ENCODE data around the gene SNX21.
"Not testable (repeated sequence)": the region's sequence is repeated elsewhere in the genome, so short reads cannot be mapped to it uniquely, and the experiment has no call there.

The SNX21 gene

GRCh38 chr20:45823949-45824835 is 9.4 kb upstream of the SNX21 start:
- peak; percentile 27 for DNase-seq (ENCODE audit: low read depth)

- no peak for DNase-seq (ENCODE audit: low read depth)
Measured at GRCh38 chr20:45826381-45827019, 7.1 kb upstream of the SNX21 start.

GRCh38 chr20:45827030-45827652 is 6.5 kb upstream of the SNX21 start, which contains the start of gene TNNC2:
Gene TNNC2, minus strand, starts transcription at chr20:45827312. Its CDS starts 64 bp downstream, at chr20:45827248.
- DNase-seq (ENCODE audit: low read depth): no peak

GRCh38 chr20:45827712-45828111 is 5.9 kb upstream of the SNX21 start:
- no peak for DNase-seq (ENCODE audit: low read depth)

- no peak for DNase-seq (ENCODE audit: low read depth)
Measured at GRCh38 chr20:45828589-45828988, 5.0 kb upstream of the SNX21 start.

- DNase-seq (ENCODE audit: low read depth): not testable (repeated sequence)
Measured at GRCh38 chr20:45829673-45830106, 3.9 kb upstream of the SNX21 start.

- no peak for DNase-seq (ENCODE audit: low read depth)
Measured at GRCh38 chr20:45832619-45833018, 980 bp upstream of the SNX21 start.

- DNase-seq (ENCODE audit: low read depth): no peak
Measured at GRCh38 chr20:45833883-45834796, 541 bp downstream of the SNX21 start.

GRCh38 chr20:45834797-45835161 is 1.2 kb downstream of the SNX21 start:
- no peak for DNase-seq (ENCODE audit: low read depth)

GRCh38 chr20:45835329-45835765 is 1.7 kb downstream of the SNX21 start:
- DNase-seq (ENCODE audit: low read depth): no peak

GRCh38 chr20:45835825-45836224 is 2.2 kb downstream of the SNX21 start:
- no peak for DNase-seq (ENCODE audit: low read depth)

GRCh38 chr20:45836841-45837240 is 3.2 kb downstream of the SNX21 start:
- no peak for DNase-seq (ENCODE audit: low read depth)

GRCh38 chr20:45840700-45841198 is 7.2 kb downstream of the SNX21 start:
- no peak for DNase-seq (ENCODE audit: low read depth)

- DNase-seq (ENCODE audit: low read depth): no peak
Measured at GRCh38 chr20:45841407-45842129, 8.0 kb downstream of the SNX21 start.

- no peak for DNase-seq (ENCODE audit: low read depth)
Measured at GRCh38 chr20:45842169-45842812, 8.7 kb downstream of the SNX21 start.

- DNase-seq (ENCODE audit: low read depth): no peak
Measured at GRCh38 chr20:45843506-45843905, 9.9 kb downstream of the SNX21 start.

GRCh38 chr20:45845452-45845851 is 11.9 kb downstream of the SNX21 start:
- no peak for DNase-seq (ENCODE audit: low read depth)

- DNase-seq (ENCODE audit: low read depth): no peak
Measured at GRCh38 chr20:45848421-45848820, 14.8 kb downstream of the SNX21 start.

GRCh38 chr20:45848969-45849582 is 15.5 kb downstream of the SNX21 start:
- no peak for DNase-seq (ENCODE audit: low read depth)

- DNase-seq (ENCODE audit: low read depth): no peak
Measured at GRCh38 chr20:45850238-45850637, 16.6 kb downstream of the SNX21 start.

All from stimulated activated CD8-positive, alpha-beta memory T cell treated with anti-CD3 and anti-CD28 coated beads, Interleukin-15, amount 100 ng/mL, for 1 hour (primary cell).